ENCODE results near the gene MAEA. TPM values are rescaled to one million over a fixed set of nuclear protein-coding genes. Genes with fewer than 3 reads are reported as not detected.
"Not testable (repeated sequence)": the region's sequence is repeated elsewhere in the genome, so short reads cannot be mapped to it uniquely, and the experiment has no call there.

MAEA gene
- total RNA-seq, 1 donor from 2014 or later = 50.3 TPM

GRCh38 chr4:1266881-1267763 is 22.6 kb upstream of the MAEA start:
- ATAC-seq (ENCODE audit: poor library complexity) = no peak
- no peak for DNase-seq
- intact Hi-C loops (cut with DNase I) = loop anchor here (5.0 kb wide), 2 partner anchors 100 to 135 kb away; no protein-coding TSS in a partner anchor

GRCh38 chr4:1269209-1269608 is 20.5 kb upstream of the MAEA start:
- intact Hi-C loops (cut with DNase I) = loop anchor here (5.0 kb wide), 2 partner anchors 102 to 137 kb away; no protein-coding TSS in a partner anchor
- ATAC-seq (ENCODE audit: poor library complexity) = no peak
- no peak for DNase-seq

DNA sequence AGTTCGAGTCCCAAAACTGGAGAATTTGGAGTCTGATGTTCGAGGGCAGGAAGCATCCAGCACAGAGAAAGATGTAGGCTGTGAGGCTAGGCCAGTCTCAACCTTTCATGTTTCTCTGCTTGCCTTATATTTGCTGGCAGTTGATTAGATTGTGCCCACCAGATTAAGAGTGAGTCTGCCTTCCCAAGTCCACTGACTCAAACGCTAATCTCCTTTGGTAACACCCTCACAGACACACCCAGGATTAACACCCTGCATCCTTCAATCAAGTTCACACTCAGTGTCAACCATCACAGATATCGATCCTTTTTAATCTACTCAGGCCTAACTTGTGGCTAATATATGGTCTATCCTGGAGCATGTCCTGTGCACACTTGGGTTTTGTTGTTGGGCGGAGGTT is 18.0 kb upstream of the MAEA start:
- intact Hi-C loops (cut with DNase I) = no loop called here
- DNase-seq = no peak

GRCh38 chr4:1274871-1275270 is 14.8 kb upstream of the MAEA start:
- intact Hi-C loops (cut with DNase I) = no loop called here
- DNase-seq (no peak), ATAC-seq (ENCODE audit: poor library complexity) (no peak)

More for the DNA sequence above, 18.0 kb upstream of the MAEA start:
- no peak for ATAC-seq (ENCODE audit: poor library complexity)

- intact Hi-C loops (cut with DNase I) = no loop called here
- ATAC-seq (ENCODE audit: poor library complexity) = no peak
- DNase-seq = no peak
Observed at GRCh38 chr4:1276984-1277383, 12.7 kb upstream of the MAEA start.

GRCh38 chr4:1277667-1278665 is 11.7 kb upstream of the MAEA start:
- ATAC-seq (ENCODE audit: poor library complexity) (no peak), DNase-seq (no peak)
- intact Hi-C loops (cut with DNase I) = no loop called here

GRCh38 chr4:1279253-1279652 is 10.4 kb upstream of the MAEA start:
- DNase-seq = no peak
- intact Hi-C loops (cut with DNase I) = no loop called here
- ATAC-seq (ENCODE audit: poor library complexity) = no peak

GRCh38 chr4:1283711-1284110 is 6.0 kb upstream of the MAEA start:
- no peak for ATAC-seq (ENCODE audit: poor library complexity)
- intact Hi-C loops (cut with DNase I) = no loop called here
- DNase-seq = no peak

DNA sequence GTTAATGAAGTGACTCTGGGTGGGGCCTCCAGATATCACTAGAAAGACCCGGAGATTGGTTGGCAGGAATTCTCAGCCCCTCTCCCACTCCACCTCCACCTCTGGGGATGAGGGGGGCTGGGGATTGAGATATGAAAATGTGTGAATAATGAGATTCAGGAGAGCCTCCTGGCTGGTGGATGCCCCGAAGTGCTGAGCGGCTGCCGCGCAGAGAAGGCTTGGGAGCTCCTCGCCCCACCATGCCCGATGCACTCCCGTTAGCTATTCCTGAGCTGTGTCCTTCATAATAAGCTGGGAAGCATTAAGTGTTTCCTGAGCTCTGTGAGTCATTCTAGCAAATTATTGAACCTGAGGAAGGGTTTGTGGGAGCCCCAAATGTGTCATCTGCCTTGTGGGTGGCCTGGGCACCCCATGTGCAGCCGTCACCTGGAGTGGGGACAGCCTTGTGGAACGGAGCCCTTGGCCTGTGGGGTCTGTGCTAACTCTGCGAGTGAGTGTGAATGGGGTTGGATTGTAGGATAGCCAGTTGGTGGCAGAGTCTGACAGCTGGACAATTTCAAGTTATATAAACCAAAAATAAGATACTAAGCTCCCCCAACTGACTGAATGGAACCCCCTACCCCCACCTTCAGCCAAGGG is 4.4 kb upstream of the MAEA start:
- no peak for DNase-seq
- intact Hi-C loops (cut with DNase I) = no loop called here
- ATAC-seq (ENCODE audit: poor library complexity) = no peak

DNA sequence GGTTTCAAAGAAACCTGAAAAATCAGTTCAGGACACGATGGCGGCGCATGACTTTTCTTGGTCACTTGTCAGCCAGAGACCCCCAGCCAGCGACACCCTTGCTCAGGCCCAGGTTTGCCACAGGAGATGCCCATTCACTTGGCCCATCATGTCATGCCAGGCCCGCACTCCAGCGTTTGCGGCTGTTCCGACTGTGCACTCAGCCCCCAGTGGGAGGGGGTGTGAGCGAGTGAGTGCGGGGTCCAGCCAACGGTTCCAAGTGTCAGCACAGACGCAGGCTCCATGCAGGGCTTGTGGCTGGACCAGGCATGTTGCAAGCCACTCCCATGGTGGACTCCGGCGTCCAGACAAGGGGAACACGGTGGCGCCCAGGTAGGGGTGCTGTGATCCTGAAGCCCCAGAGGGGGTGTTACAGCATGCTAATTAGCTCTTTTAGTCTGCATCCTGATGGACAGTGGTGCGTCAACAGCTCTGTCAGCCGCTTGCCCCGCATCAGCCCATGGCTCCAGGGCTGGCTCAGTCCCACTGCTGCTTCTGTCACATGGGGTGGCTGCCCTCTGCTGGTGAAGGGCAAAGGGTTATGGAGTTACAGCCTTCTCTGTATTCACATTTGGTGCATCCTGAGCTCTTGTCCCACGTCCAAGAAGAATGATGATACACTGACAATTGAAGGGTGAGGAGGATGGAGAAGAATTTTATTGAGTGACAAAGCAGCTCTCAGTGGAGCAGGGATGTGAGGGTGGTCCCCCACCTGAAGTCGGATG is 3.7 kb upstream of the MAEA start:
- intact Hi-C loops (cut with DNase I) = no loop called here
- DNase-seq (no peak), ATAC-seq (ENCODE audit: poor library complexity) (no peak)

DNA sequence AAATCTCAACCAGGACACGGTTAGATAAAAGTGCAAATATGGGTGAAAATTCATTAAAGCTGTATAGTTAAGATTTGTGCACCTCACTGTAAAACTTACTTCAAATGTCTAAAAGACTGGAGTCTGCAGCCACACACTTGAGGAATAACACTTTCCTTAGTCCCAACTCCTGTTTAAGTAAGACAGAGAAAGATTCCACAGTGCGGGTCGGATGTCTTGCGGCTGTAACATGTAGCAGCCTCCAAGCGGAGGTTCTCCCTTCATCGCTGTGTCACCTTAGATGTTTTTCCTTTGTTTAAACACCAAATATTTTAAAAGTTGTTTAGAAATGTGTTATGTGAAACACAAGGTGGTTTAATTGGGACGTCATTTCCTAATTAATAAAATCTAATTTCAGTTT is 905 bp upstream of the MAEA start:
- DNase-seq = no peak
- intact Hi-C loops (cut with DNase I) = no loop called here
- no peak for ATAC-seq (ENCODE audit: poor library complexity)

- intact Hi-C loops (cut with DNase I) = no loop called here
- DNase-seq = no peak
- no peak for ATAC-seq (ENCODE audit: poor library complexity)
Observed at GRCh38 chr4:1290165-1290977, 680 bp downstream of the MAEA start.

GRCh38 chr4:1291091-1291490 is 1.4 kb downstream of the MAEA start:
- ATAC-seq (ENCODE audit: poor library complexity) (no peak), DNase-seq (no peak)
- intact Hi-C loops (cut with DNase I) = no loop called here

DNA sequence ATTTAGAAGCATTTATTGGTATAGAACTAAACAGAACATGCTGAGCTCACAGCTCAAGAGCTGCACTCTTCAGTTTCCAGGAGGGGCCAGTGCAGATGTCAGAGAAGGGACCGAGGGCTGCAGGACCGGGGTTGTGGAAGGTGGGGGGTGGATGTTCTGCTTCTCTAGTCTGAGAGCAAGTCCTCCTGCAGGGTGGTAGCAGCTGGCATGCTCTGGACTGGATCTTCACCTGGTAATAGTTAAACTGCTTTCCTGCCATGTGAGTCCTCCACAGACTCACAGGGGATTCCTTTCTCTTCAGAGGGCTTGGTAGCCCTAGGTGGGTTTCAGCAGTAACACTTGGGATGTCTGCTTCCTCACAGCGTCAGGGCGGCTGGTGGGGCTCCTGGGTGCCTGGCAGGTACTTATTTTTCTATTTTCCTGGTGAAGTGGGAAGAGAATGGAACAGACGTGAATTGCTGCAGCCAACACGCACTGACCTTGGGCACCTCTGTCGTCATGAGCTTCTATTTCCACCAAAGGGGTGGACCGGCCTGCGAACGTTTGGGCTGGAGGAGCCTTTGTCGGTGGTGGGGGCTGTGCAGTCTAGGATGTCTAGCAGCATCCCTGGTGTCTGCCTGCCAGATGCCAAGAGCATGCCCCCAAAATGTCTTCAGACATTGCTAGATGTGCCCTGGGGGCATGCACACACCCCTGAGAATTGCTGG is 2.5 kb downstream of the MAEA start:
- no peak for ATAC-seq (ENCODE audit: poor library complexity)
- intact Hi-C loops (cut with DNase I) = no loop called here
- no peak for DNase-seq

DNA sequence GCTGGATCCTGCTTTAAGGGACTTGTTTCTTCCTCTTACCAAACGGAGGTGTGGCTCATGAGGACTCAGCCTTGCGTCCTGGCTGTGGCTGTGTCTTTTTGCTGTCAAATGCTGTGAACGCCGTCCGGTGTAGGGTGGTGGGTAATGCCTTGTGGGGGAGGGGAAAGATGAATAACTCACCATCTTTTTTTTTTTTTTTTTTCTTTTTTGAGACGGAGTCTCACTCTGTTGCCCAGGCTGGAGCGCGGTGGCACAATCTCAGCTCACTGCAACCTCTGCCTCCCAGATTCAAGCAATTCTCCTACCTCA is 3.0 kb downstream of the MAEA start:
- DNase-seq; intact Hi-C loops (cut with DNase I); ATAC-seq (ENCODE audit: poor library complexity): not testable (repeated sequence)

- intact Hi-C loops (cut with DNase I) = no loop called here
- DNase-seq (no peak), ATAC-seq (ENCODE audit: poor library complexity) (no peak)
Observed at GRCh38 chr4:1293531-1293941, 3.8 kb downstream of the MAEA start.

- ATAC-seq (ENCODE audit: poor library complexity) = peak; percentile 26
- intact Hi-C loops (cut with DNase I) = no loop called here
- DNase-seq = peak; percentile 75
Observed at GRCh38 chr4:1293991-1294390, 4.3 kb downstream of the MAEA start.

All from Right ventricle myocardium superior (tissue), 1 donor.